ENCODE results near the gene SH2D5. TPM values are rescaled to one million over a fixed set of nuclear protein-coding genes. Genes with fewer than 3 reads are reported as not detected.

SH2D5 gene
- total RNA-seq, 2 experiments from 2014 or later, result 1.3 to 1.6 TPM

GRCh38 chr1:20723159-20723536 is 9.4 kb downstream of the SH2D5 start:
- H3K36me3 Mint-ChIP-seq (ENCODE audit: low read depth), result no peaks in the 10 kb centered on the region
- POLR2A ChIA-PET, result interaction anchor here (1.8 kb wide), 1 partner anchor 63 kb away, joined by 4 read pairs; the partner anchor contains the start of gene HP1BP3
- H3K27me3 Mint-ChIP-seq, result peaks cover 11% of the 10 kb centered on the region
- no peak overlapping the region for H3K4me3 Mint-ChIP-seq
- H3K4me1 Mint-ChIP-seq (ENCODE audit: low read depth), result no peaks in the 10 kb centered on the region
- H3K9me3 Mint-ChIP-seq, result no peaks in the 10 kb centered on the region
- TF ChIP-seq CTCF (IDR thresholded peaks at IDR 0.05), result no peak
- H3K27ac Mint-ChIP-seq, result no peak overlapping the region
- DNase-seq (no peak), ATAC-seq (no peak)
- intact Hi-C loops (cut with micrococcal nuclease), result no loop called here
- CTCF ChIA-PET, result interaction anchor here (1.6 kb wide), 1 partner anchor 26 kb away, joined by 5 read pairs; no protein-coding TSS in a partner anchor

- Mint-ChIP-seq H3K4me3 (no peak overlapping the region), H3K9me3 (no peaks in the 10 kb centered on the region), H3K27ac (no peak overlapping the region), H3K4me1 (ENCODE audit: low read depth) (no peaks in the 10 kb centered on the region), H3K36me3 (ENCODE audit: low read depth) (no peaks in the 10 kb centered on the region), H3K27me3 (peaks cover 17% of the 10 kb centered on the region)
- no peak for ATAC-seq
- TF ChIP-seq CTCF (IDR thresholded peaks at IDR 0.05), result no peak
- no peak for DNase-seq
- ChIA-PET POLR2A (interaction anchor here (1.0 kb wide), 1 partner anchor 12 kb away, joined by 3 read pairs; no protein-coding TSS in a partner anchor), CTCF (interaction anchor here (1.4 kb wide), 1 partner anchor 24 kb away, joined by 5 read pairs; no protein-coding TSS in a partner anchor)
- intact Hi-C loops (cut with micrococcal nuclease), result no loop called here
These were observed 11.1 kb downstream of the SH2D5 start for GRCh38 chr1:20721117-20722061.

GRCh38 chr1:20720631-20721091 is 11.8 kb downstream of the SH2D5 start:
- DNase-seq, result no peak
- ATAC-seq, result no peak
- ChIA-PET POLR2A (no interaction called here), CTCF (no interaction called here)
- H3K4me1 Mint-ChIP-seq (ENCODE audit: low read depth), result no peaks in the 10 kb centered on the region
- no peak overlapping the region for H3K27ac Mint-ChIP-seq
- H3K9me3 Mint-ChIP-seq, result no peaks in the 10 kb centered on the region
- peaks cover 23% of the 10 kb centered on the region for H3K27me3 Mint-ChIP-seq
- intact Hi-C loops (cut with micrococcal nuclease), result no loop called here
- H3K4me3 Mint-ChIP-seq, result no peak overlapping the region
- H3K36me3 Mint-ChIP-seq (ENCODE audit: low read depth), result no peaks in the 10 kb centered on the region
- TF ChIP-seq CTCF (IDR thresholded peaks at IDR 0.05), result no peak

DNA sequence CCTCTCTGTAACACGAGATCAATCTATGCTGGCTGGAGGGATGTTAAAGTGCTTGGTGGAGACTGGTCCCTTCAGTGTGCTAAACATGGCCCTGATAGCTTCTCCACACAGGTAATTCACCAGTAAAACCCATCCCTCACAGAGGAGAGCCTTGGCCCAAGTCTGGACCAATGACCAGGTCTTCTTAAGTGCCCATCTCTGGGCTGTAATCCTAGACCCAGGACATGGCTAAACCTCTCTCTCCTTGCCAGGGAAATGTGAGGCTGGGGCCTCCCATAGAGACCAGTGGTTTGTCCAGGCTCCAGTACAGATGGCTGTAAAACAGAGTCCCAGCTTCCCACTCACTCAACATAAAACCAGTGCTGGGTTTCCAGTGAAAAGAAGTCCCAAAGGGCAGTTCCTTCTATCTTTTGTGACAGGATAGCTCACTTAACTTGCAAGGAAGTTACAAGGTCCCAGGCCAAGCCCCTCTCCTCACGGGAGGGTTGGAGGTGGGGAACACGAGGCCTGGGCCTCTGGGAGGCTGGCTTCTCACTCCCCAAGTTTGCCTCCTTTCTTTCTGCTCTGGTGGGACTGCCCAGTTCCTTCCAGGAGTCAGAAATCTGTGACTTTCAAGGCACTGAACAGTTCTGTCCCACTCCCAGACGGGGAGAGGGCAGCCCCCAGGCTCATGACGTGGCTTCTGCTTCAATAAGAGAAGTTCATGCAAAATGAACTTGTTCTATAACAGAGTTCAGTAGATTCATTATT is 12.5 kb downstream of the SH2D5 start:
- POLR2A ChIA-PET, result no interaction called here
- no peak overlapping the region for H3K27ac Mint-ChIP-seq

More for the DNA sequence above, 12.5 kb downstream of the SH2D5 start:
- no peak for DNase-seq
- TF ChIP-seq CTCF (IDR thresholded peaks at IDR 0.05), result no peak
- CTCF ChIA-PET, result interaction anchor here (2.6 kb wide), 1 partner anchor 23 kb away, joined by 15 read pairs; no protein-coding TSS in a partner anchor
- intact Hi-C loops (cut with micrococcal nuclease), result no loop called here
- Mint-ChIP-seq H3K36me3 (ENCODE audit: low read depth) (no peaks in the 10 kb centered on the region), H3K9me3 (no peaks in the 10 kb centered on the region), H3K27me3 (peaks cover 28% of the 10 kb centered on the region), H3K4me3 (no peak overlapping the region), H3K4me1 (ENCODE audit: low read depth) (no peaks in the 10 kb centered on the region)
- ATAC-seq, result no peak
